Natural killer cell (primary cell): ENCODE results near the gene CACNA2D3. TPM values are rescaled to one million over a fixed set of nuclear protein-coding genes. Genes with fewer than 3 reads are reported as not detected.

Experiments
- ATAC-seq, 3 donors: fragments of 150-1000 bp in 2 of 3; fragments of 200-7000 bp in 1 of 3; cut with Tn5 transposase; 1 replicate in 1 of 3; 2 replicates in 2 of 3; pipeline ENCODE4 v1.10.0; 2021; ENCODE audit warnings: mild to moderate bottlenecking in 2 of 3, moderate library complexity in 2 of 3
- DNase-seq, 2 donors: peaks; one replicate each; pipeline versions ENCODE4 v3.0.0 to v3.0.0-alpha.2; 2013 to 2021; ENCODE audit warnings: mixed read lengths in 1 of 2
- H3K27ac ChIP-seq: one replicate; pipeline ENCODE4 v1.5.1; 2013; ENCODE audit warnings: mild to moderate bottlenecking, low read length
- H3K27me3 ChIP-seq: one replicate; pipeline ENCODE4 v1.6.1; 2013; ENCODE audit warnings: low read length; ENCODE audit not compliant: control insufficient read depth, insufficient read depth
- H3K36me3 ChIP-seq: one replicate; pipeline ENCODE4 v1.6.1; 2013; ENCODE audit warnings: low read length; ENCODE audit not compliant: control insufficient read depth, insufficient read depth
- H3K4me1 ChIP-seq: one replicate; pipeline ENCODE4 v1.6.1; 2013; ENCODE audit warnings: low read length; ENCODE audit not compliant: control insufficient read depth, insufficient read depth
- H3K4me3 ChIP-seq: one replicate; pipeline ENCODE4 v1.5.1; 2013; ENCODE audit warnings: low read length
- H3K9me3 ChIP-seq: one replicate; pipeline ENCODE4 v1.6.1; 2013; ENCODE audit warnings: low read length; ENCODE audit not compliant: control insufficient read depth, insufficient read depth
- H3K27ac Mint-ChIP-seq, 2 donors: one replicate each; pipeline ENCODE4 v1.8.0; 2022; ENCODE audit warnings: mild to moderate bottlenecking in 2 of 2, mixed read lengths in 2 of 2, moderate library complexity in 1 of 2
- H3K27me3 Mint-ChIP-seq, 2 donors: one replicate each; pipeline ENCODE4 v1.8.0; 2022; ENCODE audit warnings: low read depth in 2 of 2, mixed read lengths in 2 of 2
- H3K36me3 Mint-ChIP-seq: one replicate; pipeline ENCODE4 v1.8.0; 2022; ENCODE audit warnings: mixed read lengths
- H3K4me1 Mint-ChIP-seq, 2 donors: one replicate each; pipeline ENCODE4 v1.8.0; 2022; ENCODE audit warnings: mixed read lengths in 2 of 2
- H3K4me3 Mint-ChIP-seq: one replicate; pipeline ENCODE4 v1.8.0; 2022; ENCODE audit warnings: mild to moderate bottlenecking, moderate library complexity, mixed read lengths
- H3K9me3 Mint-ChIP-seq, 2 donors: one replicate each; pipeline ENCODE4 v1.8.0; 2022; ENCODE audit warnings: mixed read lengths in 2 of 2
- CTCF ChIP-seq: fragments of 200-600 bp; IDR thresholded peaks from one replicate; pipeline ENCODE4 v1.8.0; 2022; ENCODE audit warnings: antibody characterized with exemption
- whole genome bisulfite sequencing: methylation state at CpG from one replicate; pipeline ENCODE4 v1.1.7; 2013; ENCODE audit warnings: missing lambda C conversion rate; ENCODE audit not compliant: insufficient coverage; 5-methylcytosine and 5-hydroxymethylcytosine counted together
- intact Hi-C: fragments of 100-400 bp; cut with micrococcal nuclease; formaldehyde crosslinking; loops from one replicate; pipeline ENCODE4 v1.14.2; 2022
- total RNA-seq, 4 donors: library from RNA; stranded (reverse); fragments of 120-200 nt in 1 of 4; gene quantifications; one replicate each; pipeline versions ENCODE4 v1.2.3 to v1.2.4, GENCODE V29; 2013 to 2022

The CACNA2D3 gene
- total RNA-seq, 3 donors from 2014 or later (not counting 1 experiment from before 2014, with no cell fraction given), result 0.49 TPM; not detected in 2

GRCh38 chr3:54873059-54874010 lies 751.0 kb downstream of the CACNA2D3 start:
- Histone ChIP-seq H3K9me3 (no peaks in the 10 kb centered on the region), H3K4me3 (no peak overlapping the region), H3K4me1 (no peaks in the 10 kb centered on the region), H3K27me3 (no peaks in the 10 kb centered on the region), H3K36me3 (no peaks in the 10 kb centered on the region), H3K27ac (no peak overlapping the region)
- intact Hi-C loops, result no loop called here
- H3K27ac Mint-ChIP-seq, result no peak overlapping the region
- H3K9me3 Mint-ChIP-seq, result no peaks in the 10 kb centered on the region
- no peaks in the 10 kb centered on the region for H3K27me3 Mint-ChIP-seq
- DNase-seq (no peak), ATAC-seq (no peak)
- WGBS, result 80% methylated on average over 8 of the region's 8 CpGs
- no peak overlapping the region for H3K4me3 Mint-ChIP-seq
- H3K36me3 Mint-ChIP-seq, result no peaks in the 10 kb centered on the region
- TF ChIP-seq CTCF, result no peak
- H3K4me1 Mint-ChIP-seq, result no peaks in the 10 kb centered on the region

- no peaks in the 10 kb centered on the region for H3K9me3 ChIP-seq
- intact Hi-C loops, result no loop called here
- ATAC-seq, result peak in 1 of 3 donors; percentile 2
Observed at GRCh38 chr3:54874816-54875556, 752.6 kb downstream of the CACNA2D3 start.

GRCh38 chr3:54875596-54876268 lies 753.4 kb downstream of the CACNA2D3 start:
- no peak overlapping the region for H3K27ac Mint-ChIP-seq
- Histone ChIP-seq H3K9me3 (no peaks in the 10 kb centered on the region), H3K27me3 (no peaks in the 10 kb centered on the region), H3K36me3 (no peaks in the 10 kb centered on the region), H3K4me1 (no peaks in the 10 kb centered on the region), H3K4me3 (no peak overlapping the region), H3K27ac (no peak overlapping the region)
- H3K4me1 Mint-ChIP-seq, result no peaks in the 10 kb centered on the region
- no peaks in the 10 kb centered on the region for H3K27me3 Mint-ChIP-seq
- TF ChIP-seq CTCF, result no peak
- intact Hi-C loops, result no loop called here
- DNase-seq (no peak), ATAC-seq (no peak)
- H3K36me3 Mint-ChIP-seq, result no peaks in the 10 kb centered on the region
- H3K9me3 Mint-ChIP-seq, result no peaks in the 10 kb centered on the region
- 75% methylated on average over 8 of the region's 8 CpGs for WGBS
- H3K4me3 Mint-ChIP-seq, result no peak overlapping the region

More at GRCh38 chr3:54874816-54875556, 752.6 kb downstream of the CACNA2D3 start:
- no peak for DNase-seq
- Histone ChIP-seq H3K27me3 (no peaks in the 10 kb centered on the region), H3K4me1 (no peaks in the 10 kb centered on the region), H3K36me3 (no peaks in the 10 kb centered on the region), H3K27ac (no peak overlapping the region), H3K4me3 (no peak overlapping the region)
- no peak overlapping the region for H3K27ac Mint-ChIP-seq
- H3K27me3 Mint-ChIP-seq, result no peaks in the 10 kb centered on the region
- H3K4me1 Mint-ChIP-seq, result no peaks in the 10 kb centered on the region
- TF ChIP-seq CTCF, result no peak
- WGBS, result 77% methylated on average over 7 of the region's 7 CpGs
- no peak overlapping the region for H3K4me3 Mint-ChIP-seq
- H3K9me3 Mint-ChIP-seq, result no peaks in the 10 kb centered on the region
- no peaks in the 10 kb centered on the region for H3K36me3 Mint-ChIP-seq
